Suprapubic skin (tissue), 4 donors: ENCODE data around the gene ADD3. TPM values are rescaled to one million over a fixed set of nuclear protein-coding genes. Genes with fewer than 3 reads are reported as not detected.

Experiments
- DNase-seq, 2 donors: peaks; one replicate each; pipeline ENCODE4 v3.0.0-alpha.2; 2019; ENCODE audit warnings: low spot score in 2 of 2
- H3K27ac ChIP-seq: fragments of 200-600 bp; sonication (generic); one replicate; pipeline ENCODE4 v1.5.1; 2019
- H3K27me3 ChIP-seq: fragments of 200-600 bp; sonication (generic); one replicate; pipeline ENCODE4 v1.5.1; 2019
- H3K36me3 ChIP-seq: fragments of 200-600 bp; sonication (generic); one replicate; pipeline ENCODE4 v1.5.1; 2019
- H3K4me1 ChIP-seq: fragments of 200-600 bp; sonication (generic); one replicate; pipeline ENCODE4 v1.5.1; 2019
- H3K4me3 ChIP-seq: fragments of 200-600 bp; sonication (generic); one replicate; pipeline ENCODE4 v1.5.1; 2019; ENCODE audit warnings: mild to moderate bottlenecking
- H3K9me3 ChIP-seq: fragments of 200-600 bp; sonication (generic); one replicate; pipeline ENCODE4 v1.5.1; 2019
- CTCF ChIP-seq, 2 donors: fragments of 200-600 bp in 1 of 2; fragments of 450-650 bp in 1 of 2; sonication (generic) in 1 of 2; IDR thresholded peaks; one replicate each; pipeline ENCODE4 v1.5.1; 2016 to 2019; ENCODE audit warnings: antibody characterized with exemption in 2 of 2, mild to moderate bottlenecking in 1 of 2, moderate library complexity in 1 of 2
- EP300 ChIP-seq: sonication (generic); formaldehyde crosslinking; IDR thresholded peaks from one replicate; pipeline ENCODE4 v1.6.1; 2017; ENCODE audit warnings: antibody characterized with exemption
- POLR2A ChIP-seq, 2 donors: fragments of 450-650 bp; IDR thresholded peaks; one replicate each; pipeline ENCODE4 v1.6.1; 2017; ENCODE audit warnings: antibody characterized with exemption in 2 of 2, mild to moderate bottlenecking in 2 of 2, moderate library complexity in 2 of 2
- POLR2AphosphoS5 ChIP-seq, 3 donors: sonication (generic); formaldehyde crosslinking; IDR thresholded peaks; one replicate each; pipeline ENCODE4 v1.6.1; 2017; ENCODE audit warnings: antibody characterized with exemption in 3 of 3
- WGBS: methylation state at CpG from one replicate; pipeline ENCODE4 v1.1.5; 2018; 5-methylcytosine and 5-hydroxymethylcytosine counted together
- total RNA-seq, 4 donors: library from RNA; depleted of rRNA; stranded (reverse); fragments of >200 nt; gene quantifications; one replicate each; pipeline ENCODE4 v1.1.0, GENCODE V29; 2016

The ADD3 gene
- total RNA-seq = 100 to 1,000 TPM in 3 of 4 donors, 10 to 100 TPM in 1; 72.6 to 335 (median 279) TPM

GRCh38 chr10:110007701-110008517 lies at the start of gene ADD3:
TSS of gene ADD3 (plus strand) at chr10:110007984. CDS start at chr10:110100654, 92,670 bp downstream.
- peak; percentile 97 for DNase-seq
- peak in 1 of 2 donors; percentile 46 for TF ChIP-seq POLR2A (IDR thresholded peaks at IDR 0.05)
- peak in 1 of 3 donors; percentile 46 for TF ChIP-seq POLR2AphosphoS5 (IDR thresholded peaks at IDR 0.05)
- TF ChIP-seq EP300 = no peak
- no peak for TF ChIP-seq CTCF (IDR thresholded peaks at IDR 0.05)
- Histone ChIP-seq H3K4me3 (peak within 1 kb of the TSS; percentile 67), H3K27ac (peak within 1 kb of the TSS; percentile 98), H3K9me3 (no peaks in the 10 kb centered on the region), H3K27me3 (no peaks in the 10 kb centered on the region), H3K4me1 (peaks cover 74% of the 10 kb centered on the region), H3K36me3 (no peaks in the 10 kb centered on the region)
- WGBS = 0% methylated on average over 23 of the region's 83 CpGs

GRCh38 chr10:109958059-109958458 lies 49.7 kb upstream of the ADD3 start:
- peaks cover 33% of the 10 kb centered on the region for H3K4me1 ChIP-seq
- no peaks in the 10 kb centered on the region for H3K36me3 ChIP-seq
- H3K27ac ChIP-seq = no peak overlapping the region
- no peaks in the 10 kb centered on the region for H3K27me3 ChIP-seq
- DNase-seq = no peak
- no peak for TF ChIP-seq POLR2A (IDR thresholded peaks at IDR 0.05)
- no peak for TF ChIP-seq EP300
- no peak for TF ChIP-seq CTCF (IDR thresholded peaks at IDR 0.05)
- TF ChIP-seq POLR2AphosphoS5 (IDR thresholded peaks at IDR 0.05) = no peak
- H3K4me3 ChIP-seq = no peak overlapping the region
- WGBS = 60% methylated on average over 2 of the region's 2 CpGs
- no peaks in the 10 kb centered on the region for H3K9me3 ChIP-seq

- Histone ChIP-seq H3K27me3 (no peaks in the 10 kb centered on the region), H3K27ac (peak overlapping the region; percentile 0), H3K4me3 (no peak overlapping the region), H3K36me3 (no peaks in the 10 kb centered on the region), H3K9me3 (no peaks in the 10 kb centered on the region), H3K4me1 (peaks cover 24% of the 10 kb centered on the region)
- DNase-seq = no peak
- no peak for TF ChIP-seq EP300
- no peak for TF ChIP-seq POLR2AphosphoS5 (IDR thresholded peaks at IDR 0.05)
- no peak for TF ChIP-seq CTCF (IDR thresholded peaks at IDR 0.05)
- no peak for TF ChIP-seq POLR2A (IDR thresholded peaks at IDR 0.05)
- WGBS = 79% methylated on average over 8 of the region's 8 CpGs
Observed at GRCh38 chr10:109959259-109960145, 48.3 kb upstream of the ADD3 start.

GRCh38 chr10:109960682-109961081 lies 47.1 kb upstream of the ADD3 start:
- Histone ChIP-seq H3K36me3 (no peaks in the 10 kb centered on the region), H3K4me3 (no peak overlapping the region), H3K9me3 (no peaks in the 10 kb centered on the region), H3K27ac (peak overlapping the region; percentile 10), H3K27me3 (no peaks in the 10 kb centered on the region), H3K4me1 (peaks cover 24% of the 10 kb centered on the region)
- no peak for DNase-seq
- WGBS = 71% methylated on average over 2 of the region's 2 CpGs
- no peak for TF ChIP-seq CTCF (IDR thresholded peaks at IDR 0.05)
- TF ChIP-seq POLR2A (IDR thresholded peaks at IDR 0.05) = no peak
